Liver (tissue), 9 donors: Measurements from ENCODE around the gene NCBP2. TPM values are rescaled to one million over a fixed set of nuclear protein-coding genes. Genes with fewer than 3 reads are reported as not detected.

ENCODE experiments used
- DNase-seq: peaks from one replicate; pipeline ENCODE4 v3.0.0-alpha.2; 2017; ENCODE audit warnings: low spot score
- H3K27ac ChIP-seq, 2 donors: one replicate each; pipeline ENCODE4 v1.7.0; 2013; ENCODE audit warnings: inconsistent platforms in 2 of 2, low read length in 2 of 2, control low read depth in 1 of 2, low read depth in 1 of 2, mild to moderate bottlenecking in 1 of 2
- H3K27me3 ChIP-seq, 4 donors: one replicate each; pipeline versions ENCODE4 v1.6.1 to v1.7.0; 2013; ENCODE audit warnings: low read length in 3 of 4, inconsistent platforms in 1 of 4, mild to moderate bottlenecking in 1 of 4, moderate library complexity in 1 of 4; ENCODE audit not compliant: control insufficient read depth in 4 of 4, insufficient read depth in 4 of 4
- H3K36me3 ChIP-seq, 4 donors: one replicate each; pipeline versions ENCODE4 v1.6.1 to v1.7.0; 2013; ENCODE audit warnings: low read length in 3 of 4, mild to moderate bottlenecking in 3 of 4, low read depth in 1 of 4, moderate library complexity in 1 of 4; ENCODE audit not compliant: control insufficient read depth in 4 of 4, insufficient read depth in 3 of 4
- H3K4me1 ChIP-seq, 4 donors: one replicate each; pipeline versions ENCODE4 v1.6.1 to v1.7.0; 2013; ENCODE audit warnings: low read length in 3 of 4, mild to moderate bottlenecking in 3 of 4, moderate library complexity in 1 of 4; ENCODE audit not compliant: control insufficient read depth in 4 of 4, insufficient read depth in 4 of 4
- H3K4me3 ChIP-seq, 3 donors: one replicate each; pipeline versions ENCODE4 v1.6.1 to v1.7.0; 2013; ENCODE audit warnings: low read length in 3 of 3, control low read depth in 1 of 3, low read depth in 1 of 3, mild to moderate bottlenecking in 1 of 3
- H3K9ac ChIP-seq, 2 donors: one replicate each; pipeline ENCODE4 v1.7.0; 2013; ENCODE audit warnings: low read length in 2 of 2, mild to moderate bottlenecking in 2 of 2, moderate library complexity in 2 of 2, control low read depth in 1 of 2, low read depth in 1 of 2
- H3K9me3 ChIP-seq, 4 donors: one replicate each; pipeline versions ENCODE4 v1.6.1 to v1.7.0; 2013; ENCODE audit warnings: low read length in 3 of 4; ENCODE audit not compliant: control insufficient read depth in 4 of 4
- ATF3 ChIP-seq: IDR thresholded peaks from 2 replicates; pipeline ENCODE4 v1.6.1; 2016; ENCODE audit warnings: antibody characterized with exemption
- EGR1 ChIP-seq, 2 donors: IDR thresholded peaks; 2 replicates each; pipeline ENCODE4 v1.6.1; 2016 to 2018; ENCODE audit warnings: antibody characterized with exemption in 2 of 2, low read depth in 2 of 2
- FOXA1 ChIP-seq: IDR thresholded peaks from 2 replicates; pipeline ENCODE4 v1.6.1; 2016; ENCODE audit warnings: antibody characterized with exemption
- FOXA2 ChIP-seq: IDR thresholded peaks from 2 replicates; pipeline ENCODE4 v1.6.1; 2016; ENCODE audit warnings: antibody characterized with exemption
- GABPA ChIP-seq, 2 donors: IDR thresholded peaks in 1 of 2; conservative IDR thresholded peaks in 1 of 2; 2 replicates each; pipeline ENCODE4 v1.6.1; 2016; ENCODE audit warnings: antibody characterized with exemption in 2 of 2, mild to moderate bottlenecking in 1 of 2, moderate library complexity in 1 of 2
- HNF4A ChIP-seq, 2 donors: conservative IDR thresholded peaks; 2 replicates each; pipeline ENCODE4 v1.6.1; 2016; ENCODE audit warnings: antibody characterized with exemption in 2 of 2, mild to moderate bottlenecking in 2 of 2
- HNF4G ChIP-seq: IDR thresholded peaks from 2 replicates; pipeline ENCODE4 v1.6.1; 2016; ENCODE audit warnings: antibody characterized with exemption
- JUND ChIP-seq, 2 donors: IDR thresholded peaks; 2 replicates each; pipeline ENCODE4 v1.6.1; 2016; ENCODE audit warnings: antibody characterized with exemption in 2 of 2
- NR2F2 ChIP-seq: IDR thresholded peaks from 2 replicates; pipeline ENCODE4 v1.6.1; 2016; ENCODE audit warnings: antibody characterized with exemption
- RAD21 ChIP-seq, 2 donors: IDR thresholded peaks; 2 replicates each; pipeline ENCODE4 v1.6.1; 2016; ENCODE audit warnings: antibody characterized with exemption in 2 of 2, mild to moderate bottlenecking in 2 of 2
- RXRA ChIP-seq, 2 donors: IDR thresholded peaks; 2 replicates each; pipeline ENCODE4 v1.6.1; 2017 to 2018; ENCODE audit warnings: antibody characterized with exemption in 2 of 2, mild to moderate bottlenecking in 1 of 2
- SP1 ChIP-seq: IDR thresholded peaks from 2 replicates; pipeline ENCODE4 v1.6.1; 2018; ENCODE audit warnings: antibody characterized with exemption, mild to moderate bottlenecking
- TAF1 ChIP-seq: conservative IDR thresholded peaks from 2 replicates; pipeline ENCODE4 v1.6.1; 2016; ENCODE audit warnings: antibody characterized with exemption, mild to moderate bottlenecking
- YY1 ChIP-seq: IDR thresholded peaks from 2 replicates; pipeline ENCODE4 v1.6.1; 2016; ENCODE audit warnings: antibody characterized with exemption, mild to moderate bottlenecking
- ZBTB33 ChIP-seq: IDR thresholded peaks from 2 replicates; pipeline ENCODE4 v1.6.1; 2016; ENCODE audit warnings: antibody characterized with exemption
- WGBS: extraction: QIAGEN DNeasy Blood & Tissue Kit; methylation state at CpG from one replicate; pipeline ENCODE4 v1.1.7; 2013; 5-methylcytosine and 5-hydroxymethylcytosine counted together
- polyA plus RNA-seq, 2 donors: library from polyadenylated mRNA; stranded (reverse) in 1 of 2; unstranded in 1 of 2; fragments of 200-250 nt in 1 of 2; fragments of >200 nt in 1 of 2; fragmentation: Nextera tagmentation in 1 of 2; extraction: Ambion mirVana in 1 of 2; gene quantifications; one replicate each; pipeline versions ENCODE4 v1.2.1 to v1.2.3, GENCODE V29; 2013 to 2015
- total RNA-seq, 2 donors: library from RNA; depleted of rRNA; stranded (reverse); fragments of >200 nt; gene quantifications; one replicate each; pipeline ENCODE4 v1.2.3, GENCODE V29; 2014
- TF ChIP-seq, protein P1 (sequence below): fragments of 150-350 bp; IDR thresholded peaks from 2 replicates; pipeline ENCODE4 v1.5.1; 2017; ENCODE audit warnings: improper control_type of control experiment, low read depth, low read length; ENCODE audit not compliant: missing input control
- TF ChIP-seq, protein P2 (sequence below): IDR thresholded peaks from 2 replicates; pipeline ENCODE4 v1.6.1; 2016; ENCODE audit warnings: antibody characterized with exemption, mild to moderate bottlenecking
- TF ChIP-seq, protein P3 (sequence below): IDR thresholded peaks from 2 replicates; pipeline ENCODE4 v1.6.1; 2016; ENCODE audit warnings: antibody characterized with exemption
- donor health status: healthy.
- donor health status: healthy.
- donor health status: healthy.
- donor health status: healthy.
- donor health status: healthy.

The NCBP2 gene
- total and polyA plus RNA-seq, 4 donors: 16.2 to 19.2 (median 18.1) TPM

DNA sequence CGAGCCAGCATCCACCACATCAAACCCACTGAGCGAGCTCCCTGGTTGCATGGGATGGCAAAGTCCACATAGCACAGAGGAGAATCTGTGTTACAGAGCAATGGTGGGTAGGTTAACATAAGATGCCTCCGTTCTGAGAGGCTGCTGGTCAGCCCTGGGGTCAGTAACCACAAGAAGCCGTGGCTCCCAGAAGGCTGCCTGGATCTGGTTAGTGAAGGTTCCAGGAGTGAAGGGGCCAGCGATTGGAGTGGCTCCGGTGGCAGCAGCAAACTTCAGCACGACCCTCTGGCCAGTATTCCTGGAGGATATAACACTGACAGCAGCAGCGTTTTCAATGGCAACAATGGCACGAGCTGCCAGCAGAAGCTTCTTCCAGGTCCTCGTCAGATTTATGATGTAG, 44.7 kb upstream of the NCBP2 start:
- H3K4me3 ChIP-seq: no peak overlapping the region
- TF ChIP-seq FOXA2 (no peak), HNF4G (no peak), TAF1 (no peak), NR2F2 (no peak), ATF3 (no peak), EGR1 (IDR thresholded peaks at IDR 0.05; ENCODE audit: low read depth in 2 of 2) (no peak), YY1 (no peak), HNF4A (conservative IDR thresholded peaks at IDR 0.05) (no peak), FOXA1 (no peak), RXRA (IDR thresholded peaks at IDR 0.05) (no peak), JUND (IDR thresholded peaks at IDR 0.05) (no peak), ZBTB33 (no peak), RAD21 (IDR thresholded peaks at IDR 0.05) (no peak), SP1 (no peak), GABPA (IDR thresholded peaks at IDR 0.05 in 1 of 2, conservative IDR thresholded peaks at IDR 0.05 in 1 of 2) (no peak)
- TF ChIP-seq, protein P1, sequence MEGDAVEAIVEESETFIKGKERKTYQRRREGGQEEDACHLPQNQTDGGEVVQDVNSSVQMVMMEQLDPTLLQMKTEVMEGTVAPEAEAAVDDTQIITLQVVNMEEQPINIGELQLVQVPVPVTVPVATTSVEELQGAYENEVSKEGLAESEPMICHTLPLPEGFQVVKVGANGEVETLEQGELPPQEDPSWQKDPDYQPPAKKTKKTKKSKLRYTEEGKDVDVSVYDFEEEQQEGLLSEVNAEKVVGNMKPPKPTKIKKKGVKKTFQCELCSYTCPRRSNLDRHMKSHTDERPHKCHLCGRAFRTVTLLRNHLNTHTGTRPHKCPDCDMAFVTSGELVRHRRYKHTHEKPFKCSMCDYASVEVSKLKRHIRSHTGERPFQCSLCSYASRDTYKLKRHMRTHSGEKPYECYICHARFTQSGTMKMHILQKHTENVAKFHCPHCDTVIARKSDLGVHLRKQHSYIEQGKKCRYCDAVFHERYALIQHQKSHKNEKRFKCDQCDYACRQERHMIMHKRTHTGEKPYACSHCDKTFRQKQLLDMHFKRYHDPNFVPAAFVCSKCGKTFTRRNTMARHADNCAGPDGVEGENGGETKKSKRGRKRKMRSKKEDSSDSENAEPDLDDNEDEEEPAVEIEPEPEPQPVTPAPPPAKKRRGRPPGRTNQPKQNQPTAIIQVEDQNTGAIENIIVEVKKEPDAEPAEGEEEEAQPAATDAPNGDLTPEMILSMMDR: no peak
- TF ChIP-seq, protein P2, sequence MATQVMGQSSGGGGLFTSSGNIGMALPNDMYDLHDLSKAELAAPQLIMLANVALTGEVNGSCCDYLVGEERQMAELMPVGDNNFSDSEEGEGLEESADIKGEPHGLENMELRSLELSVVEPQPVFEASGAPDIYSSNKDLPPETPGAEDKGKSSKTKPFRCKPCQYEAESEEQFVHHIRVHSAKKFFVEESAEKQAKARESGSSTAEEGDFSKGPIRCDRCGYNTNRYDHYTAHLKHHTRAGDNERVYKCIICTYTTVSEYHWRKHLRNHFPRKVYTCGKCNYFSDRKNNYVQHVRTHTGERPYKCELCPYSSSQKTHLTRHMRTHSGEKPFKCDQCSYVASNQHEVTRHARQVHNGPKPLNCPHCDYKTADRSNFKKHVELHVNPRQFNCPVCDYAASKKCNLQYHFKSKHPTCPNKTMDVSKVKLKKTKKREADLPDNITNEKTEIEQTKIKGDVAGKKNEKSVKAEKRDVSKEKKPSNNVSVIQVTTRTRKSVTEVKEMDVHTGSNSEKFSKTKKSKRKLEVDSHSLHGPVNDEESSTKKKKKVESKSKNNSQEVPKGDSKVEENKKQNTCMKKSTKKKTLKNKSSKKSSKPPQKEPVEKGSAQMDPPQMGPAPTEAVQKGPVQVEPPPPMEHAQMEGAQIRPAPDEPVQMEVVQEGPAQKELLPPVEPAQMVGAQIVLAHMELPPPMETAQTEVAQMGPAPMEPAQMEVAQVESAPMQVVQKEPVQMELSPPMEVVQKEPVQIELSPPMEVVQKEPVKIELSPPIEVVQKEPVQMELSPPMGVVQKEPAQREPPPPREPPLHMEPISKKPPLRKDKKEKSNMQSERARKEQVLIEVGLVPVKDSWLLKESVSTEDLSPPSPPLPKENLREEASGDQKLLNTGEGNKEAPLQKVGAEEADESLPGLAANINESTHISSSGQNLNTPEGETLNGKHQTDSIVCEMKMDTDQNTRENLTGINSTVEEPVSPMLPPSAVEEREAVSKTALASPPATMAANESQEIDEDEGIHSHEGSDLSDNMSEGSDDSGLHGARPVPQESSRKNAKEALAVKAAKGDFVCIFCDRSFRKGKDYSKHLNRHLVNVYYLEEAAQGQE: no peak
- TF ChIP-seq, protein P3, sequence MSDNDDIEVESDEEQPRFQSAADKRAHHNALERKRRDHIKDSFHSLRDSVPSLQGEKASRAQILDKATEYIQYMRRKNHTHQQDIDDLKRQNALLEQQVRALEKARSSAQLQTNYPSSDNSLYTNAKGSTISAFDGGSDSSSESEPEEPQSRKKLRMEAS: no peak
- H3K27ac ChIP-seq: no peak overlapping the region
- no peaks in the 10 kb centered on the region for H3K27me3 ChIP-seq
- no peak for DNase-seq
- no peaks in the 10 kb centered on the region for H3K4me1 ChIP-seq
- H3K36me3 ChIP-seq: no peaks in the 10 kb centered on the region
- no peak overlapping the region for H3K9ac ChIP-seq
- 92% methylated on average over 10 of the region's 10 CpGs for WGBS
- H3K9me3 ChIP-seq: peaks cover 0 to 3% (median 0%) of the 10 kb centered on the region in 4 donors
